Measurements from ENCODE around the gene ZCCHC7. TPM values are rescaled to one million over a fixed set of nuclear protein-coding genes. Genes with fewer than 3 reads are reported as not detected.

The ZCCHC7 gene
- total and polyA plus RNA-seq, 2 experiments from 2014 or later, result 15.3 to 19.4 TPM

DNA sequence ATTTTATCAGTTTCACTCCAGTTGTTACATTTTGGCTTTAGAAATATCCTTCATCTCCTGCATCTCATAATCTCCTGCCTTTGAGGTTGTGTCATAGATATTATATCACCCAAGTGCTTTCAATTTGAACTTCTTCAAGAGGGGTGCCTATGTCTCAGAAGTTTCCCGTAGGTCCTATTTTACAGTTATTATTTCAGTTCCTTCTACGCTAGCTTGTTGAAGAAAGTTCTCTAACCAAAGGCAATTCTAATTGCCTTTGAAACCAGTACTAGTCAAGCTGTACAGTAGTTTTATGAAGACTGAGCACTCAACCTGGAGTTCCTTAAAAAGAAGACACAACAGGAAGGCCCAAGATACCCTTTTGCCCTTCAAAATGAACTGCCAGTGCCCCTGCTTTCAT is 116.4 kb downstream of the ZCCHC7 start:
- DNase-seq, result no peak
- Histone ChIP-seq H3K27me3 (replicated peaks; ENCODE audit: insufficient read depth) (no peaks in the 10 kb centered on the region), H3K27ac (no peak overlapping the region), H3F3A (ENCODE audit: insufficient read depth) (no peaks in the 10 kb centered on the region), H3K79me2 (ENCODE audit: insufficient read depth) (peaks cover 44% of the 10 kb centered on the region), H3K4me1 (ENCODE audit: insufficient read depth) (no peaks in the 10 kb centered on the region), H3K9me3 (ENCODE audit: low read depth) (no peaks in the 10 kb centered on the region), H3K36me3 (ENCODE audit: low read depth) (no peaks in the 10 kb centered on the region), H3K9ac (no peak overlapping the region), H3K4me2 (ENCODE audit: unreplicated experiment) (no peak overlapping the region), H2AFZ (no peak overlapping the region), H3K9me2 (ENCODE audit: insufficient read depth) (no peaks in the 10 kb centered on the region), H3K4me3 (no peak overlapping the region), H4K20me1 (ENCODE audit: insufficient read depth) (no peaks in the 10 kb centered on the region)
- WGBS, 2 experiments (ENCODE audit: low coverage in 1 of 2, low lambda C conversion rate in 2 of 2, missing lambda C conversion rate in 2 of 2), result 97% methylated on average over 2 of the region's 2 CpGs
- in situ Hi-C loops (cut with MboI), result no loop called here
- no peak for TF ChIP-seq EZH2phosphoT487 (IDR thresholded peaks at IDR 0.05; ENCODE audit: insufficient read depth, low read depth)
- no peak for TF ChIP-seq EZH2 (IDR thresholded peaks at IDR 0.05; ENCODE audit: insufficient read depth, poor library complexity, severe bottlenecking)

- no peak overlapping the region for H2AFZ ChIP-seq
- no peaks in the 10 kb centered on the region for H4K20me1 ChIP-seq (ENCODE audit: insufficient read depth)
- H3K4me3 ChIP-seq, result no peak overlapping the region
- no peaks in the 10 kb centered on the region for H3K27me3 ChIP-seq (replicated peaks; ENCODE audit: insufficient read depth)
- H3K4me2 ChIP-seq (ENCODE audit: unreplicated experiment), result no peak overlapping the region
- H3K9ac ChIP-seq, result no peak overlapping the region
- H3K9me3 ChIP-seq (ENCODE audit: low read depth), result no peaks in the 10 kb centered on the region
- in situ Hi-C loops (cut with MboI), result no loop called here
- H3K9me2 ChIP-seq (ENCODE audit: insufficient read depth), result no peaks in the 10 kb centered on the region
- no peak overlapping the region for H3K27ac ChIP-seq
- no peaks in the 10 kb centered on the region for H3K4me1 ChIP-seq (ENCODE audit: insufficient read depth)
- no peaks in the 10 kb centered on the region for H3F3A ChIP-seq (ENCODE audit: insufficient read depth)
- TF ChIP-seq EZH2phosphoT487 (IDR thresholded peaks at IDR 0.05; ENCODE audit: insufficient read depth, low read depth), result no peak
- no peak for TF ChIP-seq EZH2 (IDR thresholded peaks at IDR 0.05; ENCODE audit: insufficient read depth, poor library complexity, severe bottlenecking)
- H3K36me3 ChIP-seq (ENCODE audit: low read depth), result no peaks in the 10 kb centered on the region
- H3K79me2 ChIP-seq (ENCODE audit: insufficient read depth), result peaks cover 55% of the 10 kb centered on the region
- no peak for DNase-seq
These were observed 117.7 kb downstream of the ZCCHC7 start for GRCh38 chr9:37238122-37238521.

GRCh38 chr9:37239224-37239859 is 119.0 kb downstream of the ZCCHC7 start:
- Histone ChIP-seq H3K27ac (no peak overlapping the region), H3K4me2 (ENCODE audit: unreplicated experiment) (no peak overlapping the region), H3K36me3 (ENCODE audit: low read depth) (no peaks in the 10 kb centered on the region), H4K20me1 (ENCODE audit: insufficient read depth) (no peaks in the 10 kb centered on the region), H3K9me3 (ENCODE audit: low read depth) (no peaks in the 10 kb centered on the region), H2AFZ (no peak overlapping the region), H3K9ac (no peak overlapping the region), H3K79me2 (ENCODE audit: insufficient read depth) (peaks cover 64% of the 10 kb centered on the region), H3K4me1 (ENCODE audit: insufficient read depth) (no peaks in the 10 kb centered on the region), H3F3A (ENCODE audit: insufficient read depth) (no peaks in the 10 kb centered on the region), H3K9me2 (ENCODE audit: insufficient read depth) (no peaks in the 10 kb centered on the region; the same call in 1 of the 2 replicates), H3K27me3 (replicated peaks; ENCODE audit: insufficient read depth) (no peaks in the 10 kb centered on the region), H3K4me3 (no peak overlapping the region)
- TF ChIP-seq EZH2 (IDR thresholded peaks at IDR 0.05; ENCODE audit: insufficient read depth, poor library complexity, severe bottlenecking) (no peak), EZH2phosphoT487 (IDR thresholded peaks at IDR 0.05; ENCODE audit: insufficient read depth, low read depth) (no peak)
- peak; percentile 12 for DNase-seq
- 83 to 91% methylated on average over 4 of the region's 4 CpGs for WGBS, 2 experiments (ENCODE audit: low coverage in 1 of 2, low lambda C conversion rate in 2 of 2, missing lambda C conversion rate in 2 of 2)
- in situ Hi-C loops (cut with MboI), result no loop called here

DNA sequence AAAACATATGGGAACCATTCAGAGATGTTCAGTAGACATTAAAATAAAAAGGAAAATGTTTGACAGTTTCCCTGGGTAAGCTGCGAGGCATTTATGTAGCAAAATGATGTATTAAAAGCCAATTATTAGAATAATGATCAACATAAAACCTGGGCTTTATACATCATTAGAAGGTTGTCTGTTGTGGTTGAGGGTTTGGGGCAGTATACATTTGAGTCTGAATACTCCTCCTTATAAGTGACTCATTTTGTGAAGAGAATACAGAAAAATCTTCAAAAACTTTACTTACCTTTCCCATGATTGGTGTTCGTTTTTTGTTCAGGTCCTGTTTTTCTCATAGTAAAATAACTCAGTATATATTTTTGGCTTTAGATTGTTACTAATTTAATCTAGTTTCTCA is 119.5 kb downstream of the ZCCHC7 start:
- H4K20me1 ChIP-seq (ENCODE audit: insufficient read depth), result no peaks in the 10 kb centered on the region
- no peaks in the 10 kb centered on the region for H3K36me3 ChIP-seq (ENCODE audit: low read depth)
- WGBS, 2 experiments (ENCODE audit: low coverage in 1 of 2, low lambda C conversion rate in 2 of 2, missing lambda C conversion rate in 2 of 2), result 95 to 99% methylated on average over 2 of the region's 2 CpGs
- no peak overlapping the region for H3K4me3 ChIP-seq
- no peak overlapping the region for H2AFZ ChIP-seq
- TF ChIP-seq EZH2 (IDR thresholded peaks at IDR 0.05; ENCODE audit: insufficient read depth, poor library complexity, severe bottlenecking) (no peak), EZH2phosphoT487 (IDR thresholded peaks at IDR 0.05; ENCODE audit: insufficient read depth, low read depth) (no peak)
- peaks cover 69% of the 10 kb centered on the region for H3K79me2 ChIP-seq (ENCODE audit: insufficient read depth)
- no peak overlapping the region for H3K4me2 ChIP-seq (ENCODE audit: unreplicated experiment)
- no peak overlapping the region for H3K27ac ChIP-seq
- no peaks in the 10 kb centered on the region for H3K4me1 ChIP-seq (ENCODE audit: insufficient read depth)
- DNase-seq, result no peak
- no peaks in the 10 kb centered on the region for H3F3A ChIP-seq (ENCODE audit: insufficient read depth)
- no peaks in the 10 kb centered on the region; the same call in 1 of the 2 replicates for H3K9me2 ChIP-seq (ENCODE audit: insufficient read depth)
- H3K9me3 ChIP-seq (ENCODE audit: low read depth), result no peaks in the 10 kb centered on the region
- in situ Hi-C loops (cut with MboI), result no loop called here
- H3K9ac ChIP-seq, result no peak overlapping the region
- H3K27me3 ChIP-seq (replicated peaks; ENCODE audit: insufficient read depth), result no peaks in the 10 kb centered on the region

DNA sequence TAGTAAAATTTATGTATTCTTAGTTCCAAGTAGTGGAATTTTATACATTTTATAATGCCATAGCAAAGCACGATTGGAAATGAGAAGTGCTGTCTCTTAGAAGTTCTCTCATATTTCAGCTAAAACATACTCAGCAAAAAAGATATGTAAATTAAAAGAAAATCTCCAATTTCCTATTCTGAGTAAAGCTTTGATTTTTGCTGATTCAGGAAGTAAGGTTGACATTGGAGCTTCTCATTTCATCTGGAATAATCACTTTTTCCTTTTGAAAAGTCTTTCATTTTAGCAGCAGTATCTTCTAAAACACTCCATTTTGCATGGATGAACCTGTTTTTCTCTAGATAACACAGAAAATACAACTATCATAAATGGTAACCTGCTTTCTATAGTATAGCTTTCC is 121.0 kb downstream of the ZCCHC7 start:
- Histone ChIP-seq H4K20me1 (ENCODE audit: insufficient read depth) (no peaks in the 10 kb centered on the region), H2AFZ (no peak overlapping the region), H3K79me2 (ENCODE audit: insufficient read depth) (peaks cover 77% of the 10 kb centered on the region), H3K27me3 (replicated peaks; ENCODE audit: insufficient read depth) (no peaks in the 10 kb centered on the region), H3K4me3 (no peak overlapping the region), H3K27ac (no peak overlapping the region), H3K4me1 (ENCODE audit: insufficient read depth) (no peaks in the 10 kb centered on the region), H3K9me3 (ENCODE audit: low read depth) (no peaks in the 10 kb centered on the region), H3K9ac (no peak overlapping the region), H3F3A (ENCODE audit: insufficient read depth) (no peaks in the 10 kb centered on the region), H3K4me2 (ENCODE audit: unreplicated experiment) (no peak overlapping the region), H3K9me2 (ENCODE audit: insufficient read depth) (no peaks in the 10 kb centered on the region; the same call in 1 of the 2 replicates), H3K36me3 (ENCODE audit: low read depth) (no peaks in the 10 kb centered on the region)
- no peak for TF ChIP-seq EZH2phosphoT487 (IDR thresholded peaks at IDR 0.05; ENCODE audit: insufficient read depth, low read depth)
- no peak for TF ChIP-seq EZH2 (IDR thresholded peaks at IDR 0.05; ENCODE audit: insufficient read depth, poor library complexity, severe bottlenecking)
- in situ Hi-C loops (cut with MboI), result no loop called here
- 95 to 97% methylated on average over 1 of the region's 1 CpG for WGBS, 2 experiments (ENCODE audit: low coverage in 1 of 2, low lambda C conversion rate in 2 of 2, missing lambda C conversion rate in 2 of 2)
- no peak for DNase-seq

All from GM23248 (cell line).